ENCODE results near the gene CLCC1.
"Not testable (repeated sequence)": the region's sequence is repeated elsewhere in the genome, so short reads cannot be mapped to it uniquely, and the experiment has no call there.

CLCC1 gene

GRCh38 chr1:108955881-108956280 is 7.4 kb downstream of the CLCC1 start:
- Histone ChIP-seq H3K36me3 (ENCODE audit: insufficient read depth, low read depth, low read length) (peaks cover 15% of the 10 kb centered on the region; the same call in 1 of the 2 replicates), H3K27me3 (ENCODE audit: insufficient read depth, low read length) (no peaks in the 10 kb centered on the region), H3K9ac (ENCODE audit: low read depth, low read length) (no peak overlapping the region), H3K4me1 (ENCODE audit: insufficient read depth, low read length) (no peaks in the 10 kb centered on the region; the same call in 1 of the 2 replicates), H3K27ac (ENCODE audit: low read length) (no peak overlapping the region), H3K4me3 (ENCODE audit: low read length) (no peak overlapping the region), H3K9me3 (ENCODE audit: insufficient read depth, low read depth, low read length) (no peaks in the 10 kb centered on the region)

- H3K27ac ChIP-seq (ENCODE audit: low read length): no peak overlapping the region
- no peaks in the 10 kb centered on the region; the same call in 1 of the 2 replicates for H3K4me1 ChIP-seq (ENCODE audit: insufficient read depth, low read length)
- H3K9me3 ChIP-seq (ENCODE audit: insufficient read depth, low read depth, low read length): no peaks in the 10 kb centered on the region
- no peak overlapping the region for H3K9ac ChIP-seq (ENCODE audit: low read depth, low read length)
- H3K4me3 ChIP-seq (ENCODE audit: low read length): no peak overlapping the region
- no peaks in the 10 kb centered on the region for H3K27me3 ChIP-seq (ENCODE audit: insufficient read depth, low read length)
- peaks cover 14% of the 10 kb centered on the region; the same call in 1 of the 2 replicates for H3K36me3 ChIP-seq (ENCODE audit: insufficient read depth, low read depth, low read length)
These were observed 8.2 kb downstream of the CLCC1 start for GRCh38 chr1:108955111-108955510.

GRCh38 chr1:108953452-108953851 is 9.8 kb downstream of the CLCC1 start:
- no peaks in the 10 kb centered on the region for H3K27me3 ChIP-seq (ENCODE audit: insufficient read depth, low read length)

GRCh38 chr1:108951242-108951641 is 12.0 kb downstream of the CLCC1 start:
- H3K9me3 ChIP-seq (ENCODE audit: insufficient read depth, low read depth, low read length): no peaks in the 10 kb centered on the region
- H3K9ac ChIP-seq (ENCODE audit: low read depth, low read length): no peak overlapping the region
- no peak overlapping the region for H3K4me3 ChIP-seq (ENCODE audit: low read length)
- H3K27ac ChIP-seq (ENCODE audit: low read length): no peak overlapping the region
- no peaks in the 10 kb centered on the region for H3K27me3 ChIP-seq (ENCODE audit: insufficient read depth, low read length)
- peaks cover 13% of the 10 kb centered on the region for H3K36me3 ChIP-seq (ENCODE audit: insufficient read depth, low read depth, low read length)
- H3K4me1 ChIP-seq (ENCODE audit: insufficient read depth, low read length): peaks cover 26% of the 10 kb centered on the region

More at GRCh38 chr1:108953452-108953851, 9.8 kb downstream of the CLCC1 start:
- no peak overlapping the region for H3K4me3 ChIP-seq (ENCODE audit: low read length)
- peaks cover 8% of the 10 kb centered on the region; the same call in 1 of the 2 replicates for H3K36me3 ChIP-seq (ENCODE audit: insufficient read depth, low read depth, low read length)
- no peak overlapping the region for H3K27ac ChIP-seq (ENCODE audit: low read length)
- peaks cover 10% of the 10 kb centered on the region; the same call in 1 of the 2 replicates for H3K4me1 ChIP-seq (ENCODE audit: insufficient read depth, low read length)
- H3K9ac ChIP-seq (ENCODE audit: low read depth, low read length): no peak overlapping the region
- no peaks in the 10 kb centered on the region for H3K9me3 ChIP-seq (ENCODE audit: insufficient read depth, low read depth, low read length)

GRCh38 chr1:108949044-108949443 is 14.2 kb downstream of the CLCC1 start:
- H3K36me3 ChIP-seq (ENCODE audit: insufficient read depth, low read depth, low read length): peaks cover 18% of the 10 kb centered on the region; the same call in 1 of the 2 replicates
- H3K9me3 ChIP-seq (ENCODE audit: insufficient read depth, low read depth, low read length): no peaks in the 10 kb centered on the region
- peak overlapping the region; percentile 34 for H3K27ac ChIP-seq (ENCODE audit: low read length)
- no peaks in the 10 kb centered on the region for H3K27me3 ChIP-seq (ENCODE audit: insufficient read depth, low read length)
- H3K4me3 ChIP-seq (ENCODE audit: low read length): peak overlapping the region; percentile 42; the same call in 1 of the 2 replicates
- peaks cover 26% of the 10 kb centered on the region for H3K4me1 ChIP-seq (ENCODE audit: insufficient read depth, low read length)
- peak overlapping the region; percentile 72; the same call in 1 of the 2 replicates for H3K9ac ChIP-seq (ENCODE audit: low read depth, low read length)

GRCh38 chr1:108947871-108948525 is 15.3 kb downstream of the CLCC1 start:
- Histone ChIP-seq H3K27me3 (ENCODE audit: insufficient read depth, low read length) (no peaks in the 10 kb centered on the region), H3K4me3 (ENCODE audit: low read length) (peak overlapping the region; percentile 42), H3K4me1 (ENCODE audit: insufficient read depth, low read length) (peaks cover 26% of the 10 kb centered on the region), H3K27ac (ENCODE audit: low read length) (peak overlapping the region; percentile 85), H3K36me3 (ENCODE audit: insufficient read depth, low read depth, low read length) (peaks cover 23% of the 10 kb centered on the region; the same call in 1 of the 2 replicates), H3K9me3 (ENCODE audit: insufficient read depth, low read depth, low read length) (no peaks in the 10 kb centered on the region), H3K9ac (ENCODE audit: low read depth, low read length) (peak overlapping the region; percentile 72)

GRCh38 chr1:108936170-108936569 is 27.1 kb downstream of the CLCC1 start:
- Histone ChIP-seq H3K9ac (ENCODE audit: low read depth, low read length) (no peak overlapping the region), H3K27ac (ENCODE audit: low read length) (no peak overlapping the region), H3K9me3 (ENCODE audit: insufficient read depth, low read depth, low read length) (no peaks in the 10 kb centered on the region), H3K4me3 (ENCODE audit: low read length) (no peak overlapping the region), H3K4me1 (ENCODE audit: insufficient read depth, low read length) (no peaks in the 10 kb centered on the region), H3K36me3 (ENCODE audit: insufficient read depth, low read depth, low read length) (peaks cover 83% of the 10 kb centered on the region), H3K27me3 (ENCODE audit: insufficient read depth, low read length) (no peaks in the 10 kb centered on the region)

- no peaks in the 10 kb centered on the region for H3K4me1 ChIP-seq (ENCODE audit: insufficient read depth, low read length)
- H3K9me3 ChIP-seq (ENCODE audit: insufficient read depth, low read depth, low read length): no peaks in the 10 kb centered on the region
- no peak overlapping the region for H3K27ac ChIP-seq (ENCODE audit: low read length)
- H3K36me3 ChIP-seq (ENCODE audit: insufficient read depth, low read depth, low read length): peaks cover 95% of the 10 kb centered on the region
- H3K4me3 ChIP-seq (ENCODE audit: low read length): no peak overlapping the region
- H3K9ac ChIP-seq (ENCODE audit: low read depth, low read length): no peak overlapping the region
- no peaks in the 10 kb centered on the region for H3K27me3 ChIP-seq (ENCODE audit: insufficient read depth, low read length)
These were observed 29.3 kb downstream of the CLCC1 start for GRCh38 chr1:108933944-108934343.

- H3K27ac ChIP-seq (ENCODE audit: low read length); H3K27me3 ChIP-seq (ENCODE audit: insufficient read depth, low read length); H3K4me1 ChIP-seq (ENCODE audit: insufficient read depth, low read length); H3K9me3 ChIP-seq (ENCODE audit: insufficient read depth, low read depth, low read length); H3K9ac ChIP-seq (ENCODE audit: low read depth, low read length); H3K4me3 ChIP-seq (ENCODE audit: low read length): not testable (repeated sequence)
- peaks cover 85% of the 10 kb centered on the region for H3K36me3 ChIP-seq (ENCODE audit: insufficient read depth, low read depth, low read length)
These were observed 35.7 kb downstream of the CLCC1 start for GRCh38 chr1:108927565-108927964.

GRCh38 chr1:108925920-108926319 is 37.4 kb downstream of the CLCC1 start:
- Histone ChIP-seq H3K4me3 (ENCODE audit: low read length) (no peak overlapping the region), H3K27ac (ENCODE audit: low read length) (no peak overlapping the region), H3K27me3 (ENCODE audit: insufficient read depth, low read length) (no peaks in the 10 kb centered on the region), H3K4me1 (ENCODE audit: insufficient read depth, low read length) (no peaks in the 10 kb centered on the region), H3K9me3 (ENCODE audit: insufficient read depth, low read depth, low read length) (no peaks in the 10 kb centered on the region), H3K36me3 (ENCODE audit: insufficient read depth, low read depth, low read length) (peaks cover 71% of the 10 kb centered on the region), H3K9ac (ENCODE audit: low read depth, low read length) (no peak overlapping the region)

GRCh38 chr1:108916788-108917187 is 46.5 kb downstream of the CLCC1 start:
- H3K9me3 ChIP-seq (ENCODE audit: insufficient read depth, low read depth, low read length): no peaks in the 10 kb centered on the region
- no peaks in the 10 kb centered on the region for H3K4me1 ChIP-seq (ENCODE audit: insufficient read depth, low read length)
- no peak overlapping the region for H3K4me3 ChIP-seq (ENCODE audit: low read length)
- H3K27ac ChIP-seq (ENCODE audit: low read length): no peak overlapping the region
- no peak overlapping the region for H3K9ac ChIP-seq (ENCODE audit: low read depth, low read length)
- no peaks in the 10 kb centered on the region for H3K27me3 ChIP-seq (ENCODE audit: insufficient read depth, low read length)
- H3K36me3 ChIP-seq (ENCODE audit: insufficient read depth, low read depth, low read length): no peaks in the 10 kb centered on the region
